WTC11 (cell line): Measurements from ENCODE around the gene ATG5. TPM values are rescaled to one million over a fixed set of nuclear protein-coding genes. Genes with fewer than 3 reads are reported as not detected.

Experiments used
- ATAC-seq: fragments of 200-7000 bp; cut with Tn5 transposase; 2 replicates; pipeline ENCODE4 v1.10.0; 2021; ENCODE audit warnings: mild to moderate bottlenecking, moderate library complexity
- CTCF ChIA-PET: fragments of 300-600 bp; sonication (Branson Sonifier 250); formaldehyde crosslinking; loops from one replicate; lab custom pipeline; 2021; ENCODE audit warnings: antibody characterized with exemption; lab: Charles Lee
- POLR2A ChIA-PET: fragments of 350-600 bp; sonication (Branson Sonifier 250); formaldehyde crosslinking; loops from one replicate; lab custom pipeline; 2021; ENCODE audit warnings: antibody characterized with exemption; lab: Charles Lee
- DNase-seq: peaks from one replicate; pipeline ENCODE4 v3.0.0; 2021; ENCODE audit warnings: low spot score
- H3K27ac Mint-ChIP-seq: 2 replicates; pipeline ENCODE4 v1.8.0; 2021; ENCODE audit warnings: mixed read lengths
- H3K27me3 Mint-ChIP-seq: 2 replicates; pipeline ENCODE4 v1.8.0; 2021; ENCODE audit warnings: low read depth, mild to moderate bottlenecking, moderate library complexity, mixed read lengths
- H3K36me3 Mint-ChIP-seq: 2 replicates; pipeline ENCODE4 v1.8.0; 2021; ENCODE audit warnings: mixed read lengths
- H3K4me1 Mint-ChIP-seq: 2 replicates; pipeline ENCODE4 v1.8.0; 2022; ENCODE audit warnings: mixed read lengths
- H3K4me3 Mint-ChIP-seq: 2 replicates; pipeline ENCODE4 v1.8.0; 2021; ENCODE audit warnings: mild to moderate bottlenecking, moderate library complexity, mixed read lengths
- H3K9me3 Mint-ChIP-seq: 2 replicates; pipeline ENCODE4 v1.8.0; 2021; ENCODE audit warnings: mixed read lengths
- AR ChIP-seq: fragments of 250-450 bp; sonication (Bioruptor Pico); IDR thresholded peaks from 2 replicates; pipeline ENCODE4 v1.9.0; 2021; ENCODE audit warnings: mild to moderate bottlenecking
- CREM ChIP-seq: sonication (generic); formaldehyde crosslinking; IDR thresholded peaks from 2 replicates; pipeline ENCODE4 v1.8.1; 2022; ENCODE audit warnings: mild to moderate bottlenecking, missing genetic modification reagents, moderate library complexity
- ESRRA ChIP-seq: sonication (generic); formaldehyde crosslinking; IDR thresholded peaks from 2 replicates; pipeline ENCODE4 v1.8.1; 2022; ENCODE audit warnings: mild to moderate bottlenecking, missing genetic modification reagents, borderline replicate concordance
- FOXP4 ChIP-seq: sonication (generic); formaldehyde crosslinking; IDR thresholded peaks from 2 replicates; pipeline ENCODE4 v1.8.0; 2022; ENCODE audit warnings: mild to moderate bottlenecking, missing genetic modification reagents
- IRF2 ChIP-seq: sonication (generic); formaldehyde crosslinking; IDR thresholded peaks from 2 replicates; pipeline ENCODE4 v1.8.0; 2022; ENCODE audit warnings: low read depth, missing genetic modification reagents, borderline replicate concordance
- NR3C1 ChIP-seq: sonication (generic); formaldehyde crosslinking; conservative IDR thresholded peaks from 2 replicates; pipeline ENCODE4 v1.8.1; 2023; ENCODE audit warnings: low read depth, mild to moderate bottlenecking, missing genetic modification reagents
- PRDM15 ChIP-seq: sonication (generic); formaldehyde crosslinking; IDR thresholded peaks from 2 replicates; pipeline ENCODE4 v1.8.0; 2022; ENCODE audit warnings: missing genetic modification reagents
- STAT6 ChIP-seq: sonication (generic); formaldehyde crosslinking; conservative IDR thresholded peaks from 2 replicates; pipeline ENCODE4 v1.8.1; 2023; ENCODE audit warnings: mild to moderate bottlenecking, low read depth, missing genetic modification reagents, moderate library complexity
- ZBTB21 ChIP-seq: sonication (generic); formaldehyde crosslinking; IDR thresholded peaks from 2 replicates; pipeline ENCODE4 v1.8.1; 2023; ENCODE audit warnings: mild to moderate bottlenecking, missing genetic modification reagents, borderline replicate concordance
- ZNF138 ChIP-seq: sonication (generic); formaldehyde crosslinking; conservative IDR thresholded peaks from 2 replicates; pipeline ENCODE4 v1.8.1; 2022; ENCODE audit warnings: mild to moderate bottlenecking, moderate library complexity, missing genetic modification reagents
- ZNF532 ChIP-seq: fragments of 250-450 bp; sonication (Bioruptor Pico); IDR thresholded peaks from 2 replicates; pipeline ENCODE4 v1.9.0; 2021; ENCODE audit warnings: mild to moderate bottlenecking, borderline replicate concordance
- ZSCAN18 ChIP-seq: fragments of 250-450 bp; sonication (Bioruptor Pico); IDR thresholded peaks from 2 replicates; pipeline ENCODE4 v2.1.2; 2022; ENCODE audit warnings: mild to moderate bottlenecking, moderate library complexity
- total RNA-seq: library from RNA; stranded (reverse); gene quantifications from 3 replicates; pipeline ENCODE4 v1.2.3, GENCODE V29; 2021

The ATG5 gene
- total RNA-seq, 1 experiment from 2014 or later = 32.6 TPM

GRCh38 chr6:106145144-106145543, 180.4 kb downstream of the ATG5 start (continued):
- TF ChIP-seq ZNF532 (CRISPR knock-in tag) = no peak
- TF ChIP-seq ZNF138 (CRISPR knock-in tag) = no peak
- no peak for TF ChIP-seq FOXP4 (CRISPR knock-in tag)

- Mint-ChIP-seq H3K9me3 (peaks cover 3% of the 10 kb centered on the region), H3K27ac (no peak overlapping the region), H3K36me3 (no peaks in the 10 kb centered on the region), H3K27me3 (no peaks in the 10 kb centered on the region), H3K4me3 (no peak overlapping the region)
- DNase-seq = no peak
- CTCF ChIA-PET = interaction anchor here (0.9 kb wide), 1 partner anchor 11 kb away, joined by 4 read pairs; no protein-coding TSS in a partner anchor
- no peak for TF ChIP-seq IRF2
- no peak for TF ChIP-seq ZNF138 (CRISPR knock-in tag)
- TF ChIP-seq STAT6 (CRISPR knock-in tag) = no peak
- TF ChIP-seq NR3C1 (CRISPR knock-in tag) = no peak
- no peak for TF ChIP-seq ESRRA (CRISPR knock-in tag)
- no peak for TF ChIP-seq ZSCAN18
- no peak for TF ChIP-seq PRDM15
- TF ChIP-seq ZBTB21 (CRISPR knock-in tag) = no peak
- no peak for TF ChIP-seq CREM
- no peak for TF ChIP-seq AR (CRISPR knock-in tag)
- TF ChIP-seq, all 79 proteins: peak for 0
- POLR2A ChIA-PET = no interaction called here
- peaks cover 29% of the 10 kb centered on the region for H3K4me1 Mint-ChIP-seq
- ATAC-seq = no peak; the same call in 1 of the 2 replicates
Measured at GRCh38 chr6:106143665-106144064, 181.9 kb downstream of the ATG5 start.
